HUES48 (cell line): Measurements from ENCODE around the gene IQSEC1.

ENCODE experiments used
- H3K27ac ChIP-seq: one replicate; pipeline ENCODE4 v1.7.0; 2013; ENCODE audit warnings: low read depth, low read length, inconsistent platforms
- H3K27me3 ChIP-seq: 2 replicates; pipeline ENCODE4 v1.6.1; 2013; ENCODE audit warnings: mild to moderate bottlenecking, low read length; ENCODE audit not compliant: control insufficient read depth, insufficient read depth
- H3K36me3 ChIP-seq: 2 replicates; pipeline ENCODE4 v1.6.1; 2013; ENCODE audit warnings: low read length; ENCODE audit not compliant: control insufficient read depth, insufficient read depth
- H3K4me1 ChIP-seq: 2 replicates; pipeline ENCODE4 v1.6.1; 2013; ENCODE audit warnings: mild to moderate bottlenecking, low read length; ENCODE audit not compliant: control insufficient read depth, insufficient read depth
- H3K4me3 ChIP-seq: 2 replicates; pipeline ENCODE4 v1.5.1; 2013; ENCODE audit warnings: mild to moderate bottlenecking, low read depth, low read length
- H3K9ac ChIP-seq: 2 replicates; pipeline ENCODE4 v1.6.1; 2013; ENCODE audit warnings: mild to moderate bottlenecking, low read depth, low read length, moderate library complexity
- H3K9me3 ChIP-seq: 2 replicates; pipeline ENCODE4 v1.6.1; 2013; ENCODE audit warnings: low read length; ENCODE audit not compliant: control insufficient read depth, insufficient read depth

IQSEC1 gene

GRCh38 chr3:12964711-12965612, 108.3 kb downstream of the IQSEC1 start:
- no peak overlapping the region for H3K4me3 ChIP-seq

GRCh38 chr3:12963922-12964701, 109.1 kb downstream of the IQSEC1 start:
- H3K36me3 ChIP-seq = no peaks in the 10 kb centered on the region
- no peaks in the 10 kb centered on the region for H3K9me3 ChIP-seq
- no peak overlapping the region for H3K27ac ChIP-seq
- peaks cover 24% of the 10 kb centered on the region for H3K4me1 ChIP-seq
- H3K4me3 ChIP-seq = no peak overlapping the region
- no peak overlapping the region for H3K9ac ChIP-seq
- H3K27me3 ChIP-seq = peaks cover 3% of the 10 kb centered on the region; the same call in 1 of the 2 replicates

More at GRCh38 chr3:12964711-12965612, 108.3 kb downstream of the IQSEC1 start:
- H3K9ac ChIP-seq = no peak overlapping the region
- no peak overlapping the region for H3K27ac ChIP-seq
- peaks cover 5% of the 10 kb centered on the region; the same call in 1 of the 2 replicates for H3K27me3 ChIP-seq
- no peaks in the 10 kb centered on the region for H3K36me3 ChIP-seq
- no peaks in the 10 kb centered on the region for H3K9me3 ChIP-seq
- H3K4me1 ChIP-seq = peaks cover 19% of the 10 kb centered on the region

DNA sequence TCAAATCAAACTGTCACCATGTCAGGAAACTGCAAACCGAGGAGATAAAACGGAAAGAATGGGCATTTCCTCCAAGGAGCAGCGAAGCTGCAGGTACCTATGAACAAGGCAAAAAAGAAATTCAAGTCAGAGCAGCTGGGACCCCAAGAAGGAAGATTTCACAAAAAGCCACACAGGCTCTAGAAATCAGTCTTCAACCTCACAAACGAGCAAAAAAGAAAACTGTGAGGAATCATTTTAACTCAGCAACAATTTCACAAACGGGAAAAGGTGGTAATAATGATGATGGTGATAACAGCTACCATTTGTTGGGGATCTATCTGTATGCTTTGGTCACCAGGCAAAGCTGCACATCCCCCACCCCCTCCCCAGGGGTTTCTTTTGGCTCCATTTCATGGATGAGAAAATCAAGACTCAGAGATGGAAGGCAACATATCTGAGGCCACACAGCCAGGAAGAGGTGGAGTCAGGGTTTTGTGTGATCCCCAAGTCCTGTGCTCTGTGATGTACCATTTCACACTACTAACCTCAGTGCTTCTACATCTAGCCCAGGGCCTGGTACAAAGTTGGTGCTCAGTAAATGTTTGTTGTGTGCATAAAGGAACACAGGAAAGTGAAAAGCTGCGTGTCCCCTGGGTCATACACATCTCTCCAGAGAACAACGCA, 109.9 kb downstream of the IQSEC1 start:
- Histone ChIP-seq H3K27ac (no peak overlapping the region), H3K9ac (no peak overlapping the region), H3K4me1 (peaks cover 24% of the 10 kb centered on the region), H3K27me3 (no peaks in the 10 kb centered on the region), H3K4me3 (no peak overlapping the region), H3K9me3 (no peaks in the 10 kb centered on the region), H3K36me3 (no peaks in the 10 kb centered on the region)

DNA sequence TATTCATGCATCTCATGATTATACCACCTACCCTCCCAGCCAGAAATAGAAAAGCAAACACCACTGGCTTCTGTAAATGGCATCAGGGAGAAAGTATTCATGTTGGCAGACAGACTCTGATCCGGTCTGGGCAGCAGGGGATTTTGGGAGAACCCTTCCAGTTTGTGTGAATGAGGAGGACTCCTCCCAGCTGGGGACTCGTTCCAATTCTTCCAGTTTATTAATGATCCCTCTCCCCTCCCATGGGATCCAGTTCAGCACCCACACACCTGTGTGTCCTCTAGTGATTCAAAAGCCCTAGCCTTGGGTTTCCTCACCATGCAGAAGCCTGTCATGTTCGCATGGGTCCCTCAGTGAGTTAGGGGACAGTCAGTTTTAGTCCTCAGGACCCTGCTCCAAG, 110.9 kb downstream of the IQSEC1 start:
- H3K4me1 ChIP-seq = peaks cover 20% of the 10 kb centered on the region
- no peak overlapping the region for H3K27ac ChIP-seq
- no peaks in the 10 kb centered on the region for H3K27me3 ChIP-seq
- H3K9ac ChIP-seq = no peak overlapping the region
- no peaks in the 10 kb centered on the region for H3K9me3 ChIP-seq
- H3K4me3 ChIP-seq = no peak overlapping the region
- no peaks in the 10 kb centered on the region for H3K36me3 ChIP-seq

DNA sequence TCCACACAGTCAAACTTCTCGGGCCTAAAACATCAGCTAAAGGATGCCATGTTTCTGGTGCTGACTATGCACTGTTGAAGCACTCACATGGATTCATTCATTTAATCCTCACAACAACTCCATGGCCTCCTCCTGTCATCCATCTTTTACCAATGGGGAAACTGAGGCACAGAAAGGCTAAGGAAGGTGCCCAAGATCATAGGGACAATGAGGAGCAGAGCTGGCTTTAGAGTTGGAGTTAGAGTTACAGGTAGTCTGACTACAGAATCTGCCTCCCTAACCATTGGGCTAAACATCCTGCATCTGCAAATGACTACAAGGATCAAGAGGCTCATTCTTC, 111.6 kb downstream of the IQSEC1 start:
- no peaks in the 10 kb centered on the region for H3K9me3 ChIP-seq
- no peak overlapping the region for H3K27ac ChIP-seq
- no peak overlapping the region for H3K9ac ChIP-seq
- H3K4me3 ChIP-seq = no peak overlapping the region
- H3K4me1 ChIP-seq = peaks cover 15% of the 10 kb centered on the region
- H3K36me3 ChIP-seq = no peaks in the 10 kb centered on the region
- no peaks in the 10 kb centered on the region for H3K27me3 ChIP-seq

DNA sequence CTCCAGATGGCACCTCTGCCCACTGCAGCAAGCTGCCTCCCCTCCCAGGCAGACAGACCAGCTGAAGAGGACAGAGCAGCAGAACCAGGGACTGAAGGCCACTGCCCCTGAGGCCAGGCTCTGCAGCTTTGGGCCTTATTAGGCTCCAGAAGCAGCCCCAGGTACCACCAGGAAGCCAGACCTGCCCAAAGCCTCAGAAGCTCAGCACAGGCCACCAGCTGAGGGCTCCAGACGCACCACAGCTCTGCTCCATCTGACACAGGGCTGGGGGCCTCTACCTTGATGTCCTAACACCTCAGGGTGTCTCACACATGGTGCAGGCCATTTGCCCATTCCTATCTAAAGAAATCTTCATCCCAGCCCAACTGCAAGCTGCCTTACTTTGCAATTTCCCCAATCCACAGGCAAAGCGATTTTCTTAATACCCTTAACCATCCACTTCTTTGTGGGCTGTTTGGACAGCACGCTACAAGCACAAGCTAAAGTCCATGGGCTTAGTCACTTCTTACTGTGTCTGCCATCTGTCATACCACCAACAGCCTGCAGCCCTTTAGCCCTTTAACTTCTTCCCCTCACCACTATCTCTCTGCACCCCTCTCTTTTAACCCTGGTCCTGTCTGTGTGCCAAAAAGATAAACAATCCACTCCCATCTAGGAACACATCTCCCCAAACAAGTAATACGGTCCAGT, 112.1 kb downstream of the IQSEC1 start:
- H3K9me3 ChIP-seq = no peaks in the 10 kb centered on the region
- H3K36me3 ChIP-seq = no peaks in the 10 kb centered on the region
- H3K4me3 ChIP-seq = no peak overlapping the region
- no peaks in the 10 kb centered on the region for H3K27me3 ChIP-seq
- no peak overlapping the region for H3K9ac ChIP-seq
- H3K27ac ChIP-seq = no peak overlapping the region
- H3K4me1 ChIP-seq = peaks cover 12% of the 10 kb centered on the region

- no peaks in the 10 kb centered on the region for H3K27me3 ChIP-seq
- no peaks in the 10 kb centered on the region for H3K36me3 ChIP-seq
- no peak overlapping the region for H3K9ac ChIP-seq
- no peak overlapping the region for H3K4me3 ChIP-seq
- no peaks in the 10 kb centered on the region for H3K9me3 ChIP-seq
- no peak overlapping the region for H3K27ac ChIP-seq
- peaks cover 12% of the 10 kb centered on the region for H3K4me1 ChIP-seq
Observed at GRCh38 chr3:12960497-12960896, 112.7 kb downstream of the IQSEC1 start.

GRCh38 chr3:12959838-12960378, 113.3 kb downstream of the IQSEC1 start:
- H3K4me1 ChIP-seq = peaks cover 12% of the 10 kb centered on the region
- H3K27ac ChIP-seq = no peak overlapping the region
- no peaks in the 10 kb centered on the region for H3K27me3 ChIP-seq
- H3K36me3 ChIP-seq = no peaks in the 10 kb centered on the region
- H3K9me3 ChIP-seq = no peaks in the 10 kb centered on the region
- no peak overlapping the region for H3K4me3 ChIP-seq
- no peak overlapping the region for H3K9ac ChIP-seq

DNA sequence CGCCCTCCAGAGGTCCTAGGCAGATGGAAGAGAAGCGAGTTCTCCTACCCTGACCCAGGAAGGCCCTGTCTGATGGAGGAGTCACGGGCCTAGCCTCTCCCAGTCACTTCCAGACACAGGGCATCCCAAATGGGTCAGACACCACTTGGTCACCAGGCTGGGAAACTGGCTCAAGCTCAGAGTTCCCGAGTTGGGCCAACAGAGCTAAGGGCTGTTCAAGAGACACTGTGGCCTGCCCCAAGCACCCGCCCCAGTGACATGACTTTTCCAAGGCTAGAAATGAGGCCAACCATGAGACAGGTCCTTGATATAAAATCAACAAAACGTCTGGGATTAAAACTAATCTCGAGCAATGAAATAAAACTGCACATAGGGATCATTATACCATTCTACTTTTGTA, 113.8 kb downstream of the IQSEC1 start:
- H3K27ac ChIP-seq = no peak overlapping the region
- H3K9ac ChIP-seq = no peak overlapping the region
- H3K9me3 ChIP-seq = no peaks in the 10 kb centered on the region
- peaks cover 12% of the 10 kb centered on the region for H3K4me1 ChIP-seq
- H3K27me3 ChIP-seq = no peaks in the 10 kb centered on the region
- no peaks in the 10 kb centered on the region for H3K36me3 ChIP-seq
- H3K4me3 ChIP-seq = no peak overlapping the region
